MM.1S (cell line): ENCODE measurements around the gene MORN5.

Experiments
- EZH2phosphoT487 ChIP-seq: fragments of 300-600 bp; sonication (generic); IDR thresholded peaks from 2 replicates; pipeline ENCODE4 v1.6.1; 2018; ENCODE audit warnings: antibody characterized with exemption, low read length
- TF ChIP-seq, protein P1 (sequence below): fragments of 300-600 bp; sonication (generic); IDR thresholded peaks from 2 replicates; pipeline ENCODE4 v1.5.1; 2016; ENCODE audit warnings: antibody characterized with exemption, low read length, mixed read lengths

DNA sequence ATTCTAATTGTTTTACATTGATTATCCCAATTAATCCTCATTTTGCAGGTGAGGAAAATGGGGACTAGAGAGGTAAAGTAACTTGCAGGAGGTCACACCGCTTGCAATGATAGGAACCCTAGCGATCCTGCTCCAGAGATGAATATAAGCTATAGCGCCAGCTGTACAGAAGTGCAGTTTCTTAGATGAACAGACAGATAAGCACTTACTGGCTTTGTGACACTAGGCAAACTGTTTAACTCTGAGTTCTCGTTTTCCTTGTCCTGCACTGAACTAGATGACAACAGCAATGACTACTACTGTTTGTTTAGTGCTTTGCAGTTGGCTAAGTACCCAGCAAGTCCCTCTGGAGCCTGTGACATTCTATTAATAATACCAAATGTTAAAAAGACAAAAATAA is 57.9 kb downstream of the MORN5 start:
- TF ChIP-seq, protein P1, sequence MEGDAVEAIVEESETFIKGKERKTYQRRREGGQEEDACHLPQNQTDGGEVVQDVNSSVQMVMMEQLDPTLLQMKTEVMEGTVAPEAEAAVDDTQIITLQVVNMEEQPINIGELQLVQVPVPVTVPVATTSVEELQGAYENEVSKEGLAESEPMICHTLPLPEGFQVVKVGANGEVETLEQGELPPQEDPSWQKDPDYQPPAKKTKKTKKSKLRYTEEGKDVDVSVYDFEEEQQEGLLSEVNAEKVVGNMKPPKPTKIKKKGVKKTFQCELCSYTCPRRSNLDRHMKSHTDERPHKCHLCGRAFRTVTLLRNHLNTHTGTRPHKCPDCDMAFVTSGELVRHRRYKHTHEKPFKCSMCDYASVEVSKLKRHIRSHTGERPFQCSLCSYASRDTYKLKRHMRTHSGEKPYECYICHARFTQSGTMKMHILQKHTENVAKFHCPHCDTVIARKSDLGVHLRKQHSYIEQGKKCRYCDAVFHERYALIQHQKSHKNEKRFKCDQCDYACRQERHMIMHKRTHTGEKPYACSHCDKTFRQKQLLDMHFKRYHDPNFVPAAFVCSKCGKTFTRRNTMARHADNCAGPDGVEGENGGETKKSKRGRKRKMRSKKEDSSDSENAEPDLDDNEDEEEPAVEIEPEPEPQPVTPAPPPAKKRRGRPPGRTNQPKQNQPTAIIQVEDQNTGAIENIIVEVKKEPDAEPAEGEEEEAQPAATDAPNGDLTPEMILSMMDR, result no peak
- TF ChIP-seq EZH2phosphoT487, result no peak
